SU-DHL-6 (cell line): ENCODE data around the gene RNF31.

Source experiments
- H2AFZ ChIP-seq: fragments of 200-600 bp; sonication (generic); 2 replicates; pipeline ENCODE4 v1.6.1; 2014; ENCODE audit warnings: low read depth, mild to moderate bottlenecking, moderate library complexity, mixed read lengths, antibody characterized with exemption, low read length; ENCODE audit not compliant: severe bottlenecking
- H3F3A ChIP-seq: fragments of 200-600 bp; shearing (Covaris generic); 2 replicates; pipeline ENCODE4 v1.6.0; 2016; ENCODE audit warnings: antibody characterized with exemption, mild to moderate bottlenecking; ENCODE audit not compliant: insufficient read depth
- H3K27ac ChIP-seq: fragments of 200-600 bp; sonication (generic); 2 replicates; pipeline ENCODE4 v1.5.1; 2016; ENCODE audit warnings: low read depth, mild to moderate bottlenecking, low read length, moderate library complexity, mixed read lengths
- H3K27me3 ChIP-seq: fragments of 200-600 bp; sonication (generic), shearing (Covaris generic); 2 replicates; pipeline ENCODE4 v1.6.0; 2014; ENCODE audit warnings: mild to moderate bottlenecking, low read length
- H3K36me3 ChIP-seq: fragments of 200-600 bp; sonication (generic); 2 replicates; pipeline ENCODE4 v1.6.1; 2014; ENCODE audit warnings: mild to moderate bottlenecking, low read length, mixed read lengths
- H3K4me2 ChIP-seq: fragments of 300-600, 200-600 bp; shearing (Covaris generic), sonication (generic); 2 replicates; pipeline ENCODE4 v1.6.0; 2014; ENCODE audit warnings: low read length, low read depth, mild to moderate bottlenecking; ENCODE audit not compliant: poor library complexity, severe bottlenecking
- H3K4me3 ChIP-seq: fragments of 200-600 bp; sonication (generic); 2 replicates; pipeline ENCODE4 v1.5.1; 2014; ENCODE audit warnings: antibody characterized with exemption, low read length, mild to moderate bottlenecking, mixed read lengths; ENCODE audit not compliant: insufficient read depth, poor library complexity, severe bottlenecking
- H3K79me2 ChIP-seq: fragments of 200-600 bp; sonication (generic); 2 replicates; pipeline ENCODE4 v1.6.1; 2014; ENCODE audit warnings: mild to moderate bottlenecking, low read length, moderate library complexity; ENCODE audit not compliant: insufficient read depth
- H3K9ac ChIP-seq: fragments of 200-600 bp; sonication (generic); 2 replicates; pipeline ENCODE4 v1.7.0; 2014; ENCODE audit warnings: mild to moderate bottlenecking, low read length
- H3K9me2 ChIP-seq: fragments of 200-600 bp; sonication (generic); replicated peaks from 2 replicates; pipeline ENCODE4 v1.6.1; 2014; ENCODE audit warnings: low read length; ENCODE audit not compliant: insufficient read depth
- H3K9me3 ChIP-seq: fragments of 200-600 bp; sonication (generic); 2 replicates; pipeline ENCODE4 v1.6.1; 2014; ENCODE audit warnings: low read length, mixed read lengths; ENCODE audit not compliant: insufficient read depth
- H4K20me1 ChIP-seq: fragments of 200-600 bp; sonication (generic); 2 replicates; pipeline ENCODE4 v1.6.1; 2014; ENCODE audit warnings: low read depth, mild to moderate bottlenecking, antibody characterized with exemption, low read length, moderate library complexity, mixed read lengths
- EZH2phosphoT487 ChIP-seq: fragments of 200-600 bp; sonication (generic), shearing (Covaris generic); conservative IDR thresholded peaks from 2 replicates; pipeline ENCODE4 v1.6.1; 2018; ENCODE audit warnings: mild to moderate bottlenecking, antibody characterized with exemption, low read length, moderate library complexity, mixed read lengths
- TF ChIP-seq, protein P1 (sequence below): fragments of 200-600 bp; sonication (generic); IDR thresholded peaks from one replicate; pipeline ENCODE4 v1.5.1; 2017; ENCODE audit warnings: antibody characterized with exemption, mild to moderate bottlenecking, low read length, moderate library complexity; ENCODE audit not compliant: insufficient read depth, poor library complexity, severe bottlenecking

RNF31 gene

DNA sequence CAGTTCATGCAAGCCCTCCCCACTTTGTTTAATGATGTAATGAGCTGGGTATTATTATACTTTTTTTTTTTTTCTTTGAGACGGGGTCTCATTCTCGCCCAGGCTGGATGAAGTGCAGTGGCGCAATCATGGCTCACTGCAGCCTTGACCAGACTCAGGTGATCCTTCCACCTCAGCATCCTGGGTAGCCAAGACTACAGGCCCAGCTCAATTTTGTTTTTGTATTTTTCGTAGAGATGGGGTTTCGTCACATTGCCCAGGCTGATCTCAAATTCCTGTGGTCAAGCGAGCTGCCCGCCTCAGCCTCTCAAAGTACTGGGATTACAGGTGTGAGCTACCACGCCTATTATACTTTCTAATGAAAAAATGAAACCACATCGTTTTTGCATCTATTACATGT is 37.2 kb upstream of the RNF31 start:
- no peak overlapping the region for H3K4me2 ChIP-seq
- H2AFZ ChIP-seq, result no peak overlapping the region
- H4K20me1 ChIP-seq, result no peaks in the 10 kb centered on the region
- H3K79me2 ChIP-seq, result no peaks in the 10 kb centered on the region; the same call in 1 of the 2 replicates
- TF ChIP-seq, protein P1, sequence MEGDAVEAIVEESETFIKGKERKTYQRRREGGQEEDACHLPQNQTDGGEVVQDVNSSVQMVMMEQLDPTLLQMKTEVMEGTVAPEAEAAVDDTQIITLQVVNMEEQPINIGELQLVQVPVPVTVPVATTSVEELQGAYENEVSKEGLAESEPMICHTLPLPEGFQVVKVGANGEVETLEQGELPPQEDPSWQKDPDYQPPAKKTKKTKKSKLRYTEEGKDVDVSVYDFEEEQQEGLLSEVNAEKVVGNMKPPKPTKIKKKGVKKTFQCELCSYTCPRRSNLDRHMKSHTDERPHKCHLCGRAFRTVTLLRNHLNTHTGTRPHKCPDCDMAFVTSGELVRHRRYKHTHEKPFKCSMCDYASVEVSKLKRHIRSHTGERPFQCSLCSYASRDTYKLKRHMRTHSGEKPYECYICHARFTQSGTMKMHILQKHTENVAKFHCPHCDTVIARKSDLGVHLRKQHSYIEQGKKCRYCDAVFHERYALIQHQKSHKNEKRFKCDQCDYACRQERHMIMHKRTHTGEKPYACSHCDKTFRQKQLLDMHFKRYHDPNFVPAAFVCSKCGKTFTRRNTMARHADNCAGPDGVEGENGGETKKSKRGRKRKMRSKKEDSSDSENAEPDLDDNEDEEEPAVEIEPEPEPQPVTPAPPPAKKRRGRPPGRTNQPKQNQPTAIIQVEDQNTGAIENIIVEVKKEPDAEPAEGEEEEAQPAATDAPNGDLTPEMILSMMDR, result no peak
- TF ChIP-seq EZH2phosphoT487, result no peak
- no peaks in the 10 kb centered on the region for H3K9me2 ChIP-seq
- no peak overlapping the region for H3K4me3 ChIP-seq
- no peaks in the 10 kb centered on the region for H3K27me3 ChIP-seq
- H3K27ac ChIP-seq, result no peak overlapping the region
- H3K9ac ChIP-seq, result no peak overlapping the region
- peaks cover 16% of the 10 kb centered on the region; the same call in 1 of the 2 replicates for H3F3A ChIP-seq
- H3K9me3 ChIP-seq, result no peaks in the 10 kb centered on the region
- no peaks in the 10 kb centered on the region for H3K36me3 ChIP-seq

DNA sequence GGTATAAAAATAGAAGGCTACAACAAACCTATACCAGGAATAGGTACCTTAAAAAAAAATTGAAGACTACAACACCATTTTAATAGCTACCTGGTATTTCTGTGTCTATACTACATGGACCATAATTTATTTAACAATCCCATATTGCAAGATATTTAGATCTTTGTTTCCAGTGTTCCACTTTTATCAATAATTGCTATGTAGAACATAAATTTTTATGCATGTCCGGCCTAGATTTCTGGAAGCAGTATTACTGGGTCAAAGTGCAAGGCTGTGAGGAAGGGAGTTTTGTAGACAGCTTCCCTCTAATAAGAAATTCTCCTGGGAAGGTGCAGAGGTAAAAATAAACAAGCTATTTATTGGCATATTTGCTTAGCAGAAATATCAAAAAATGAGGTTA is 36.8 kb upstream of the RNF31 start:
- no peak overlapping the region for H3K27ac ChIP-seq
- no peak overlapping the region for H3K4me2 ChIP-seq
- H3K79me2 ChIP-seq, result peaks cover 3% of the 10 kb centered on the region; the same call in 1 of the 2 replicates
- no peak overlapping the region for H3K4me3 ChIP-seq
- TF ChIP-seq, protein P1, result no peak
- no peak for TF ChIP-seq EZH2phosphoT487
- no peak overlapping the region for H3K9ac ChIP-seq
- H3K36me3 ChIP-seq, result no peaks in the 10 kb centered on the region
- H3K27me3 ChIP-seq, result no peaks in the 10 kb centered on the region
- H3K9me3 ChIP-seq, result no peaks in the 10 kb centered on the region
- H4K20me1 ChIP-seq, result no peaks in the 10 kb centered on the region
- no peaks in the 10 kb centered on the region for H3K9me2 ChIP-seq
- peaks cover 16% of the 10 kb centered on the region; the same call in 1 of the 2 replicates for H3F3A ChIP-seq
- no peak overlapping the region for H2AFZ ChIP-seq

DNA sequence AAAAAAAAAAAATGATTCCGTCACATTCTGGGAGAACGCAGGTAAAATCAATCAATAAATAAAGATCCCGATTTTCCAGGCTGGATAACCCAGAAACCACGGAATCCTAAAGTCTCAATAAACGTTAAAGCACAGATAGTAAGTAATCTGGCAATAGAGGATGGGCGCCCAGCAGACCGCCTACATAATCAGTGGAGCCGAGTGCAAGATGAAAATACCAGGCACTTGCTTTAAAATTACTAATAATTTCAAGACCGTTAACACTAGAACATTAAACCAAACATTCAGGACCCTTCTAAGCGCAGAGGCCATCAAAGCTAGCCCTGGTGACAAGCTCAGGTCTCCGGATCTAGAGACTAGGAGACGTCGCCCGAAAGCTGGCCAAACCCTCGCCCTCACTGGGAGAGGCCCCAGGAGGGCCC is 33.9 kb upstream of the RNF31 start:
- H3K27ac ChIP-seq, result peak overlapping the region; percentile 90

More for the DNA sequence above, 33.9 kb upstream of the RNF31 start:
- Histone ChIP-seq H3F3A (peaks cover 16% of the 10 kb centered on the region; the same call in 1 of the 2 replicates), H3K9ac (peak overlapping the region; percentile 82), H3K4me2 (peak overlapping the region; percentile 89), H2AFZ (peak overlapping the region; percentile 49), H3K9me2 (no peaks in the 10 kb centered on the region), H3K4me3 (peak overlapping the region; percentile 67), H3K9me3 (no peaks in the 10 kb centered on the region), H3K79me2 (peaks cover 16% of the 10 kb centered on the region), H4K20me1 (no peaks in the 10 kb centered on the region), H3K36me3 (no peaks in the 10 kb centered on the region), H3K27me3 (no peaks in the 10 kb centered on the region)
- TF ChIP-seq, protein P1, result no peak
- no peak for TF ChIP-seq EZH2phosphoT487
